ENCODE measurements around the gene IGFBP4.
A peak's percentile ranks its signal among the peaks of the same experiment; 100 is the strongest.
"Not testable (repeated sequence)": the region's sequence is repeated elsewhere in the genome, so short reads cannot be mapped to it uniquely, and the experiment has no call there.

IGFBP4 gene

DNA sequence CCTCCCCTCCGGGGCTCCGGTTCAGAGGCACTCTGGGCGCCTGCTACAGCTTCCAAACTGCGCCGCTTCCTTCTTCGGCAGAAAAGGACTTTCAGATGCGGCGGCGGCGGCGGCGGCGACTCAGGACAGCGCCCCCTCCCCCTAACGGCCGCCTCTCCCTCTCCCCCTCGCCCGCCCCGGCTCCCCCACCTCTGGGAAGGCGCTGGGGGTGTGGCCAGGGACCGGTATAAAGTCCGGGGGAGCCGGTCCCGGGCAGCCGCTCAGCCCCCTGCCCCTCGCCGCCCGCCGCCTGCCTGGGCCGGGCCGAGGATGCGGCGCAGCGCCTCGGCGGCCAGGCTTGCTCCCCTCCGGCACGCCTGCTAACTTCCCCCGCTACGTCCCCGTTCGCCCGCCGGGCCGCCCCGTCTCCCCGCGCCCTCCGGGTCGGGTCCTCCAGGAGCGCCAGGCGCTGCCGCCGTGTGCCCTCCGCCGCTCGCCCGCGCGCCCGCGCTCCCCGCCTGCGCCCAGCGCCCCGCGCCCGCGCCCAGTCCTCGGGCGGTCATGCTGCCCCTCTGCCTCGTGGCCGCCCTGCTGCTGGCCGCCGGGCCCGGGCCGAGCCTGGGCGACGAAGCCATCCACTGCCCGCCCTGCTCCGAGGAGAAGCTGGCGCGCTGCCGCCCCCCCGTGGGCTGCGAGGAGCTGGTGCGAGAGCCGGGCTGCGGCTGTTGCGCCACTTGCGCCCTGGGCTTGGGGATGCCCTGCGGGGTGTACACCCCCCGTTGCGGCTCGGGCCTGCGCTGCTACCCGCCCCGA, at the start of gene IGFBP4:
IGFBP4 (plus strand) TSS at position 255 of the 792 bp plus-strand sequence; CDS start at position 541, 286 bp downstream.
- Mint-ChIP-seq H3K27me3 (peaks cover 5% of the 10 kb centered on the region), H3K9me3 (no peaks in the 10 kb centered on the region), H3K27ac (peak within 1 kb of the TSS; percentile 48), H3K4me1 (peaks cover 13% of the 10 kb centered on the region), H3K4me3 (peak within 1 kb of the TSS; percentile 83), H3K36me3 (no peaks in the 10 kb centered on the region)
- peak; percentile 66 to 75 for DNase-seq (ENCODE audit: low spot score in 2 of 2)
- peak; percentile 87 for ATAC-seq (ENCODE audit: low read depth)

DNA sequence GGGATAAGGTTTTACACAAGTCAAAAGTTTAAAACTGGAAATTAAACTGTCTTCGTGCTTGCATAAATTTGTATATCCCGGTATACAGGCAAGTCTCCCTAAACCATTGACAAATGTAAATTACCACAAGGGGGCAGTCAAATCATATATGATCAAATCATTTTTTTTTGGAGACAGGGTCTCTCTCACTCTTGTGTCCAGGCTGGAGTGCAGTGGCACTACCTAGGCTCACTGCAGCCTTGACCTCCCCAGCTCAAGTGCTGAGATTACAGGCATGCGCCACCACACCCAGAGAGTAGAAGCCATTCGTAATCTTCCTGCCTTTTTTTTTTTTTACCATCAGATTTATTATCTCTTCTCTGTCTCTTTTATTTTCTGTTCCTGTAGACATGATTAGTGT, 44.1 kb upstream of the IGFBP4 start:
- no peak overlapping the region for H3K27ac Mint-ChIP-seq
- H3K9me3 Mint-ChIP-seq: no peaks in the 10 kb centered on the region
- H3K27me3 Mint-ChIP-seq: no peaks in the 10 kb centered on the region
- H3K4me3 Mint-ChIP-seq: no peak overlapping the region
- H3K4me1 Mint-ChIP-seq: peaks cover 11% of the 10 kb centered on the region
- DNase-seq (ENCODE audit: low spot score in 2 of 2) (no peak), ATAC-seq (ENCODE audit: low read depth) (peak; percentile 73)
- H3K36me3 Mint-ChIP-seq: no peaks in the 10 kb centered on the region

DNA sequence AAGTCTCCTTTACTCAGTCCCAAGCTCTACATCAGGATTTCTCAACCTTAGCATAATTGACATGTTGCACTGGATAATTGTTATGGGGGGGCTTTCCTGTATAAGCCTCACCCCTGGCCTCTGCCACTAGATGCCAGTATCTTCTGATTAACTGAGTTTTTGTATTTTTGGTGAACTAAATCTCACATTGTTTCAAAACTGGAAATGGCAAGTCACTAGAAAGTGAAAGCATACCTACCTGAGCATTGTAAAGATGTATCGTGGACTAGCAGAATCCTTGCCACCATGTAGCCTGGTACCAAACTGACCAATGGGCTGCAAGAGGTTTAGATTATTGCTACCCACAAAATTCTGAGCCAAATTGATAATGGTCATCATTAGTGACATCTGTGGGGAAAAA, 40.6 kb upstream of the IGFBP4 start:
- Mint-ChIP-seq H3K36me3 (no peaks in the 10 kb centered on the region), H3K27ac (peak overlapping the region; percentile 64), H3K9me3 (no peaks in the 10 kb centered on the region), H3K4me3 (peak overlapping the region; percentile 43), H3K27me3 (no peaks in the 10 kb centered on the region), H3K4me1 (peaks cover 11% of the 10 kb centered on the region)
- peak; percentile 67 for ATAC-seq (ENCODE audit: low read depth)
- no peak for DNase-seq (ENCODE audit: low spot score in 2 of 2)

DNA sequence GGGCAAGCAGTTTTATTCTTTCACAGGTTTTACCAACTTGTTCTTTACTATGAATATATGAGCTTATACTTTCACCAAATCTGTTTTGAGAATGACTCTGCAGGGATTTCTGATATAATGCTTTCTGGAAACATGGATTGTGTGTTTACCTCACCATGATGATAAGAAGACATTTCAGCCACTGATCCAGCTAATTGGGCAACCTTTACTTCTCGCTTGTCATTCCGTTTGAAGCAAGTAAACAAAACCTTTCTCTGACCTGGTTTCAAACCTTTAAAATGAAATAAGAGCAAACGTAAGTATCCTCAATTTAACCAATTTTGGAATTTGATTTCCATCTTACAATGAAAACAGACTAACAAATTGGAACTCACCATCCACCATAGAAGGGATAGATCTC, 39.2 kb upstream of the IGFBP4 start:
- H3K9me3 Mint-ChIP-seq: no peaks in the 10 kb centered on the region
- no peak for DNase-seq (ENCODE audit: low spot score in 2 of 2)
- H3K36me3 Mint-ChIP-seq: no peaks in the 10 kb centered on the region
- ATAC-seq (ENCODE audit: low read depth): no peak
- no peaks in the 10 kb centered on the region for H3K27me3 Mint-ChIP-seq
- H3K4me3 Mint-ChIP-seq: no peak overlapping the region
- H3K4me1 Mint-ChIP-seq: peaks cover 11% of the 10 kb centered on the region
- H3K27ac Mint-ChIP-seq: no peak overlapping the region

DNA sequence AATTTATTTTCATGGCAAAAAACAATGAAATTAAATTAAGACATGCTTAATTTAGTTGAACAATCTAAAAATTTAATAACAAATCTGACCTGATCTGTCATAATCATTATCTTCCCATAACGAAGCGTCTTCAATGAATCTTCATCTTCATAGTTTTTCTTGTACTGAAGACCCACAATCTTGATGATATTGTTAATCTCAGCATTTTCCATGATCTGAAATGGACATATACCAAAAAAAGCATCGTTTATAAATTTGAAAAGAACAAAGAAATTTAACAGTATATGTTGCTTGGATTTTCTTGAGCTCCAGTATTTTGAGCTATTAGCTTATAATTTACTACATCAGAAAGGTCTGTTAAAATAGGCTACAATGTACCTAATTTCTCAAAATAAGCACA, 35.8 kb upstream of the IGFBP4 start:
- Mint-ChIP-seq H3K36me3 (no peaks in the 10 kb centered on the region), H3K27me3 (no peaks in the 10 kb centered on the region), H3K4me1 (peaks cover 3% of the 10 kb centered on the region), H3K9me3 (no peaks in the 10 kb centered on the region), H3K27ac (no peak overlapping the region), H3K4me3 (no peak overlapping the region)
- DNase-seq (ENCODE audit: low spot score in 2 of 2) (no peak), ATAC-seq (ENCODE audit: low read depth) (no peak)

DNA sequence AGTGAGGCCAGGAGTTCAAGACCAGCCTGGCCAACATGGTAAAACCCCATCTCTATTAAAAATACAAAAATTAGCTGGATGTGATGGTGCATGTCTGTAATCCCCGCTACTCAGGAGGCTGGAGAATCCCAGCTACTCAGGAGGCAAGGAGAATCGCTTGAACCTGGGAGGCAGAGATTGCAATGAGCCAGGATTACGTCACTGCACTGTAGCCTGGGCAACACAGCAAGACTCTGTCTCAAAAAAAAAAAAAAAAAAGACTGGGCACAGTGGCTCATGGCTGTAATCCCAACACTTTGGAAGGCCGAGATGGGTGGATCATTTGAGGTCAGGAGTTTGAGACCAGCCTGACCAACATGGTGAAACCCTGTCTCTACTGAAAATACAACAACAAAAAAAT, 33.7 kb upstream of the IGFBP4 start:
- not testable (repeated sequence) for H3K4me3 Mint-ChIP-seq; H3K36me3 Mint-ChIP-seq; ATAC-seq (ENCODE audit: low read depth); H3K9me3 Mint-ChIP-seq; H3K27me3 Mint-ChIP-seq; H3K27ac Mint-ChIP-seq; DNase-seq (ENCODE audit: low spot score in 2 of 2); H3K4me1 Mint-ChIP-seq

DNA sequence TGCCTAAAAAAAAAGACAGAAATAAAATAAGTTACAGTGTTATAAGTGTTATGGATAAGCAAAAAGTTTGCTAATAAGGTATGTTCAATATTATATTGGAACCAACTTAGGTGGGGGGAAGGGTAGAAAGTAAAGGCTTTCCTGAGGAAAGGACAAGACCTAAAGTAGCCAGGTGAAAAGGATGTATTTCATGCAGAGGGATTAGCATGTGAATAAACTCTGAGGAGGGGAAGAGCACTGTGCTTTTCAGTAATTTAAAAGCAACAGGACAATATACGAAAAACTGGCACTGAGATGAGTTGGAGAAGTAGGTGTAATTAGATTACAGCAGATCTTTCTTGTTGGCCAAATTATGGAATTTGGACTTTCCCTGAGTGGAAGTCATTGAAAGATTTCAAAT, 33.2 kb upstream of the IGFBP4 start:
- ATAC-seq (ENCODE audit: low read depth) (no peak), DNase-seq (ENCODE audit: low spot score in 2 of 2) (no peak)
- H3K27me3 Mint-ChIP-seq: no peaks in the 10 kb centered on the region
- no peaks in the 10 kb centered on the region for H3K36me3 Mint-ChIP-seq
- no peaks in the 10 kb centered on the region for H3K9me3 Mint-ChIP-seq
- H3K4me3 Mint-ChIP-seq: no peak overlapping the region
- no peak overlapping the region for H3K27ac Mint-ChIP-seq
- no peaks in the 10 kb centered on the region for H3K4me1 Mint-ChIP-seq

DNA sequence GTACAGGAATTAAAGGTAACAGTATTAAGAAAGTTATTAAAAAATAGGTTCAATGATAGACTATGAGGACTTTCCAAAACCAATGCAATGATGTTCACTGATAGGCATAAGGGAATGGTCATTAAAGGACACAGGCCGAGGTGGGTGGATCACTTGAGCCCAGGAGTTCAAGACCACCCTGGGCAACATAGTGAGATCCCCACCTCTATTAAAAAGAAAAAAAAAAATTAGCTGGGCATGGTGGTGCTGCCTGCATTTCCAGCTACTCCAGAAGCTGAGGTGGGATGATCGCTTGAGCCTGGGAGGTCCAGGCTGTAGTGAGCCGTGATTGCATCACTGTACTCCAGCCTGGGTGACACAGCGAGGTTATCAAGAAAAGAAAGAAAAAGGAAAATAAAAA, 31.4 kb upstream of the IGFBP4 start:
- H3K27me3 Mint-ChIP-seq: no peaks in the 10 kb centered on the region
- H3K36me3 Mint-ChIP-seq: no peaks in the 10 kb centered on the region
- no peaks in the 10 kb centered on the region for H3K9me3 Mint-ChIP-seq
- ATAC-seq (ENCODE audit: low read depth) (no peak), DNase-seq (ENCODE audit: low spot score in 2 of 2) (no peak)
- H3K4me1 Mint-ChIP-seq: no peaks in the 10 kb centered on the region
- no peak overlapping the region for H3K27ac Mint-ChIP-seq
- no peak overlapping the region for H3K4me3 Mint-ChIP-seq

DNA sequence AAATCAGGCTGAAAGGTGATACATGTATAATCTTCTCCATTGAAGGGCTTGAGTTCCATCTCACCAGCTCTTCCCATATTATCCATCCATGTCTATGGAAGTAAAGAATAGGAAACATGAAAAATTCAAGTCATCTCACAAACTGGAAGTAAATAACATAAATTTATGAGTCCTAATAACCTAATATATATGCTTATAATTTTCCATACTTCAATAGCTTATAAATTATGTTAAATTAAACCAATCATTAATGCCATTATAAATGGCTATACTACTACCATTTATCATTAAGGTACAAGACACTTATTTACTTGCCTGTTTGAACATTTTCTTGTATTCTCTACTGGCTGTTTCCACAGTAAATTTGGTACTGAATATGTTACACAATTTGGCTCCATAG, 30.4 kb upstream of the IGFBP4 start:
- Mint-ChIP-seq H3K27me3 (no peaks in the 10 kb centered on the region), H3K36me3 (no peaks in the 10 kb centered on the region), H3K4me3 (no peak overlapping the region), H3K9me3 (no peaks in the 10 kb centered on the region), H3K4me1 (no peaks in the 10 kb centered on the region), H3K27ac (no peak overlapping the region)
- DNase-seq (ENCODE audit: low spot score in 2 of 2) (no peak), ATAC-seq (ENCODE audit: low read depth) (no peak)

DNA sequence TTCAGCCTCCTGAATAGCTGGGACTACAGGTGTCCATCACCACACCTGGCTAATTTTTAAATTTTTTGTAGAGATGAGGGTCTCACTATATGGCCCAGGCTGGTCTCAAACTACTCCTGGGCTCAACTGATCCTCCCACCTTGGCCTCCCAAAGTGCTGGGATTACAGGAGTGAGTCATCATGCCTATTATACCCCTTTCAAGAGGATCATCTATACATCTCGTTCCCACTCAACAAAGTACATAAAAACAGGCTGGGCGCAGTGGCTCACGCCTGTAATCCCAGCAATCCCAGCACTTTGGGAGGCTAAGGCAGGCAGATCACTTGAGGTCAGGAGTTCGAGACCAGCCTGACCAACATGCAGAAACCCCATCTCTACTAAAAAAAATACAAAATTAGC, 28.9 kb upstream of the IGFBP4 start:
- H3K4me1 Mint-ChIP-seq; ATAC-seq (ENCODE audit: low read depth); H3K4me3 Mint-ChIP-seq; H3K36me3 Mint-ChIP-seq; H3K27me3 Mint-ChIP-seq; DNase-seq (ENCODE audit: low spot score in 2 of 2); H3K9me3 Mint-ChIP-seq; H3K27ac Mint-ChIP-seq: not testable (repeated sequence)

DNA sequence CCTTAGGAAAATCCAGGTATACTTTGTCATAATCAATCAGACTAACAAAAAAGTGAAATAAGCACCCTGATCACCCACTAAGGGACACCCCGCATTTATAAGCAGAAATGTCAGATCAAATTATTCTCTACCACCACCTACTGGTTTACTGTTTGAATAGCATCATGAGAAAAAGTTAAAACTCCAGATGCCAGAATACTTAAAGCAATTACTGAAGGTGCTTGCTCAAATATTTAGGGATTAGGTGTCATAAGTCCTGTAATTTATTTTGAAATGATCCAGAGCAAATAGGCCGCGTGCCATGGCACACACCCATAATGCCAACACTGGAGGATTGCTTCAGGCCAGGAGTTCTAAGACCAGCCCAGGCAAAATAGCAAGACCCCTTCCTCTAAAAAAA, 27.9 kb upstream of the IGFBP4 start:
- Mint-ChIP-seq H3K9me3 (no peaks in the 10 kb centered on the region), H3K27ac (no peak overlapping the region), H3K36me3 (no peaks in the 10 kb centered on the region)

DNA sequence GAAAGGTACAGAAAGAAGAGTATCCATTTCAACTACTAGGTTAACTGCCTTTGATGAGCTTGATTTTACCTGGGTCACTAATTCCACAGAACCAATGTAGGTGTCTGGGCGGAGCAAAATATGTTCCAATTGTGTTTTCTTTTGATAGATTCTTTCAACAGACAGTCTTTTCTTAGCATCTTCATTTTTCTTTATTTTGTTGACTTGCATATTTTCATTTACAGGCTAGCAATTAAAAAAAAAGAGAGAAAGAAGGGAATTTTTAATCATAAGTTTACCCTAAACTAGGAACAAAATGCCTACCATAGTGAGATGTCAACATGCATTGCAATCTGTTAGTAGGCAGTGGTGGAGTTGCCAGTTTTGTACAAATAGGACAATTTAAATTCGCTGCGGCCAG, 26.6 kb upstream of the IGFBP4 start:
- H3K36me3 Mint-ChIP-seq: no peaks in the 10 kb centered on the region
- peak overlapping the region; percentile 96 for H3K4me3 Mint-ChIP-seq
- DNase-seq (ENCODE audit: low spot score in 2 of 2) (no peak), ATAC-seq (ENCODE audit: low read depth) (no peak)
- H3K4me1 Mint-ChIP-seq: no peaks in the 10 kb centered on the region
- H3K9me3 Mint-ChIP-seq: no peaks in the 10 kb centered on the region
- no peak overlapping the region for H3K27ac Mint-ChIP-seq
- H3K27me3 Mint-ChIP-seq: no peaks in the 10 kb centered on the region

More for the DNA sequence above, 27.9 kb upstream of the IGFBP4 start:
- no peak for ATAC-seq (ENCODE audit: low read depth)
- H3K4me1 Mint-ChIP-seq: no peaks in the 10 kb centered on the region
- no peaks in the 10 kb centered on the region for H3K27me3 Mint-ChIP-seq
- peak in 1 of 2 donors; percentile 36 for DNase-seq (ENCODE audit: low spot score in 2 of 2)
- no peak overlapping the region for H3K4me3 Mint-ChIP-seq

DNA sequence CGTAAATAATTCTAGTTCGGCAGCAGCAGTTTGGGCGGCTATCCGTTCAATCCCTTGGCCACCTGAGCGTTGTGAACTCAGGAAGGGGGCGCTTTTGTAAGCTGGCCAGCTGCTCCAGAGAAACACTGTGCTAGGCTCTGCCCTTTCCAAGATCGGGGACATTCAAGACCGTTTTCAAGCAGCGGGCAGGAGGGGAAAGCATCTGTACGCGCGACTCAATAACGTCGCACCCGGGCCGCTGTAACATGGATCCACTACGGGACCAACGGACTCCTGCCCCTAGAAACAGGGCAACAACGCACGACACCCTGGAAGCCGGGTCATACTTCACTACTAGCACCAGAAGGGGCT, 26.0 kb upstream of the IGFBP4 start:
- Mint-ChIP-seq H3K27me3 (no peaks in the 10 kb centered on the region), H3K27ac (no peak overlapping the region), H3K36me3 (no peaks in the 10 kb centered on the region), H3K4me1 (no peaks in the 10 kb centered on the region), H3K4me3 (peak overlapping the region; percentile 96), H3K9me3 (no peaks in the 10 kb centered on the region)
- ATAC-seq (ENCODE audit: low read depth) (peak; percentile 1), DNase-seq (ENCODE audit: low spot score in 2 of 2) (no peak)

DNA sequence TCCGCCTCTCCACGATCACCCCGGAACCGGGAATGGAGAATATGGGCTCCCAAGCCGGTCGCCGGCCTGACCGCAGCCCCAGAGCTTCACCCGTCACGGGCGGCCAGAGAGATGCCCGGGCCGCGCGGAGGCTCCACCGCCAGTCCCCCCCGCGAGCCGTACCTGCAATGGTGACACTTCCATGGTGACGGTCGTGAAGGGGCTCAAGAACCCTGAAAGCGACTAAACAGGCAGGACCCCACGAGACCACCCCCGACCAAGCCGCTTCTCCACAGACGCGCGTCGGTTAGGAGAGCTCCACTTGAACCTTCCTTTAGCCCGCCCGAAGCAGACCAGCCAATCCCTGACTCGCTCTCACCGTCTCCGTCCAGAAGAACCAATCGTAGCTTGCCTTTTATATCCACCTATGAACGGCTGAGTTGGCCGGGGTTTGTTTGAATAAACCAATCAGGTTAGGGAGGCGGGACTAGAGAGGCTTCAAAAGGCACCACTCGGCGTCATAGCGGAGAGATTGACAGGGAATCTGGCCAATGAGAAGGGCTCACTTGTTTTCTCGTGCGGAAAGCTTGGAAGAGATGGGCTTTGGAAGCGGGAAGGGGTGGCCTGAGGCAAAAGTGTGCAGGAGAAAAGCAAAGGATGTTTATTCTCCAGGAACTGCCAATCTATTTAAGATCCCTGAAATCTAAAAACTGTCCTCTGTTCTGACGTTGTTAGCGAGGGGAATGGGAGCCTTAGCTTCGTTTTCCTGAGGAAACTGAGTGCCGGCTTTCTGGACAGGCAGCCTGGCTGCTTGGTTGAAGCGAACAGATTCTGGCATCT, 25.4 kb upstream of the IGFBP4 start, which contains the start of gene TOP2A:
TOP2A (minus strand) TSS at position 288 of the 819 bp plus-strand sequence; CDS start at position 183, 105 bp downstream.
- DNase-seq (ENCODE audit: low spot score in 2 of 2) (peak; percentile 99 to 100), ATAC-seq (ENCODE audit: low read depth) (peak; percentile 99)
- H3K4me1 Mint-ChIP-seq: no peaks in the 10 kb centered on the region
- peak within 1 kb of the TSS; percentile 76 for H3K27ac Mint-ChIP-seq
- peak within 1 kb of the TSS; percentile 96 for H3K4me3 Mint-ChIP-seq
- no peaks in the 10 kb centered on the region for H3K9me3 Mint-ChIP-seq
- H3K27me3 Mint-ChIP-seq: no peaks in the 10 kb centered on the region
- no peaks in the 10 kb centered on the region for H3K36me3 Mint-ChIP-seq

Measured in memory B cell (primary cell).